Measurements from ENCODE around the gene ARFGAP3.

ARFGAP3 gene

DNA sequence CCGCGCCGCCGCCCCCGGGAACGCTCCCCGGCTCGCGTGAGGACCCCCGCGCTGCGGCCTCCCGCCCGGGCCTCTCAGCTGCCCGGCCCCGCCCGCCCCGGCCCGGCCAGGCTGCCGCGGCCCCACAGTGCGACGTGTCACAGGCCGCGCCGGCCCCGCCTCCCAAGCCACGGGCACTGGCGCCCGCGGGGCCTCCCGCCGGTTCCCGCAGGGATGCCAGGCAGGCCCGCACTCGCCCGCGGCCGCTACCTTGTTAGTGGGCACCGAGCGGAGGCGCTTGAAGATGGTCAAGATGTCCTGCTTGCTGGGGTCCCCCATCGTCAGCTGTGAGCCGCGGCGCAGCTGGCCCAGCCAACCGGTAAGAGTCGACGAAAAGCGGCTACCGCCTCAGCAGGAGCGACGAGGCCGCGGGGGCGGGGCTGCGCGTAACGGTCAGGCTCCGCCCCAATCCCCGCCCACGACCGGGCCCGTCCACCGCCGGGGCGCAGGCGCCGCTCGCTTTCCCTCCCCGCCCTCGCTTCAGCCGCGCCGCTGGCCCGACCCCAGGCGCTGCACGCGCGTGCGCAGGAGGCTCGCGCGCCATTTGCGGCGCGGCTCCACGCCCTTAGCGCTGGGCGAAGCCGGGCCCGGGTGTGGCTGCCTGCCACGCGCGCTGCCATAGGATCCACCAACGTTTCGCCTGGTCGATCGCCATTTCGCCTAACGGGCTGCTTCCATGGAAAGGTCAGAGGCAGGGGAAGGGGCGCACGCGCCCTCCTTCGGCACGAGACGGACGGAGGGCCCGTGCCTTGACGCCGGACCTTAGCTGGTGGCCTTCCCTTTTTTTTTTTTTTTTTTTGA is at the start of gene ARFGAP3:
TSS of gene ARFGAP3 (minus strand) at position 409 of the 840 bp plus-strand sequence. CDS start at position 318, 91 bp downstream.
- DNase-seq = peak; percentile 84

- peak; percentile 80 for DNase-seq
These were observed 48.7 kb upstream of the ARFGAP3 start for GRCh38 chr22:42905702-42906183.

- peak; percentile 55 for DNase-seq
These were observed 48.1 kb upstream of the ARFGAP3 start for GRCh38 chr22:42905217-42905616.

- DNase-seq = no peak
These were observed 47.0 kb upstream of the ARFGAP3 start for GRCh38 chr22:42904050-42904449.

- DNase-seq = no peak
These were observed 45.9 kb upstream of the ARFGAP3 start for GRCh38 chr22:42902875-42903510.

GRCh38 chr22:42901790-42902508 is 44.9 kb upstream of the ARFGAP3 start:
- DNase-seq = no peak

DNA sequence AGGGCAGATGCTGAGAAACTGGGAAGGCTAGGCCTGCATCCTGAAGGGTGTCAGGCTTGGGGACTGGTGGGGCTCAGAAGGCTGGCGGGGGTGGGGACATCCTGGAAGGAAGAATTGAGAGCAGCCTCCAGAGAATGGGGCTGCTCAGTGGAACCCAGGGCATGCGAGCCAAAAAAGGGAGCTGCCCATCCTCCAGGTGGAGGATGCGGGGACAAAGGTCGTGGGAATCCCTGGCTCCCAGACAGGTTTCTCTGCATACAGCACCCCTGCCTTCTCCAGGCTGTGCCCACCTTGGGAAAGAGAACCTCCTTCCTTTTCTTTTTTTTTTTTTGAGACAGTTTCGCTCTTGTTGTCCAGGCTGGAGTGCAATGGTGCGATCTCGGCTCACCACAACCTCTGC is 40.9 kb upstream of the ARFGAP3 start:
- no peak for DNase-seq

- no peak for DNase-seq
These were observed 38.5 kb upstream of the ARFGAP3 start for GRCh38 chr22:42895541-42895981.

GRCh38 chr22:42895087-42895486 is 38.0 kb upstream of the ARFGAP3 start:
- no peak for DNase-seq

- no peak for DNase-seq
These were observed 36.5 kb upstream of the ARFGAP3 start for GRCh38 chr22:42893371-42894150.

- DNase-seq = no peak
These were observed 35.7 kb upstream of the ARFGAP3 start for GRCh38 chr22:42892571-42893316.

DNA sequence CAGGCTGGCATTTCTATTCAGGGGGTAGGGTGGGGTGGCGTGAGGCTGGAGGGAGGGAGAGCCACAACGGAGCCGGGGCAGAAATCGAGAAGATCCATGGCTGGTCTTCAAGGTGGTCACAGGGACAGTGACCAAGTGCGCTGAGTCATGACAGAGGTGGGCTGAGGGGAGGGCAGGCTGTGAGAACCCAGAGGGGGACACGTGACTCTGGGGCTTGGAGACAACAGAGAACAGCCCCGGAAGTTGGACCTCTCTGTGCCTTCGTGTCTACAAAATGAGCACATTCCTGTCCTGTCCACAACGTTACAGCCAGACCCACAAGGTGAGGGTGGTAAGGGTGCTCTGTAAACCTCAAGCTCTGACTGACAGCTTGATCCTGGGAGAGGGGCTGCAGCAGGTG is 35.1 kb upstream of the ARFGAP3 start:
- no peak for DNase-seq

GRCh38 chr22:42891696-42892095 is 34.6 kb upstream of the ARFGAP3 start:
- DNase-seq = no peak

GRCh38 chr22:42891008-42891407 is 33.9 kb upstream of the ARFGAP3 start:
- DNase-seq = no peak

DNA sequence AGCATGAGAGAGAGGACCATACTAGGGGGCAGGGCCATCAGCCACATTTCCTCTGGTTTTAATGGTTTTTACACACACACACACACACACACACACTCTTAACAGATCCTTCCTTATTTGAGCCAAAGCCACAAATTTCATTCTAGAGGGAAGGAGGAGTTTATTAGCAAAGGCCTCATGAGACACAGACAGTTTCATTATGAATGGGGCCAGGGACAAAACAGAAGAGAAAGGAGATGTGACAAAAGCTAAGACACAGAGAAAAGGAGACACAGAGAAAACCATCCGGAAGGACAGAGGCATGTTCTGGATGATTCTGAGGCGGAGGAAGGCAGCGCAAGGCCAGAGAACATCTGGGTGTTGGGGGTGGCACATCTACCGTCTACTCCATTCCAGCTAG is 32.2 kb upstream of the ARFGAP3 start:
- DNase-seq = no peak

DNA sequence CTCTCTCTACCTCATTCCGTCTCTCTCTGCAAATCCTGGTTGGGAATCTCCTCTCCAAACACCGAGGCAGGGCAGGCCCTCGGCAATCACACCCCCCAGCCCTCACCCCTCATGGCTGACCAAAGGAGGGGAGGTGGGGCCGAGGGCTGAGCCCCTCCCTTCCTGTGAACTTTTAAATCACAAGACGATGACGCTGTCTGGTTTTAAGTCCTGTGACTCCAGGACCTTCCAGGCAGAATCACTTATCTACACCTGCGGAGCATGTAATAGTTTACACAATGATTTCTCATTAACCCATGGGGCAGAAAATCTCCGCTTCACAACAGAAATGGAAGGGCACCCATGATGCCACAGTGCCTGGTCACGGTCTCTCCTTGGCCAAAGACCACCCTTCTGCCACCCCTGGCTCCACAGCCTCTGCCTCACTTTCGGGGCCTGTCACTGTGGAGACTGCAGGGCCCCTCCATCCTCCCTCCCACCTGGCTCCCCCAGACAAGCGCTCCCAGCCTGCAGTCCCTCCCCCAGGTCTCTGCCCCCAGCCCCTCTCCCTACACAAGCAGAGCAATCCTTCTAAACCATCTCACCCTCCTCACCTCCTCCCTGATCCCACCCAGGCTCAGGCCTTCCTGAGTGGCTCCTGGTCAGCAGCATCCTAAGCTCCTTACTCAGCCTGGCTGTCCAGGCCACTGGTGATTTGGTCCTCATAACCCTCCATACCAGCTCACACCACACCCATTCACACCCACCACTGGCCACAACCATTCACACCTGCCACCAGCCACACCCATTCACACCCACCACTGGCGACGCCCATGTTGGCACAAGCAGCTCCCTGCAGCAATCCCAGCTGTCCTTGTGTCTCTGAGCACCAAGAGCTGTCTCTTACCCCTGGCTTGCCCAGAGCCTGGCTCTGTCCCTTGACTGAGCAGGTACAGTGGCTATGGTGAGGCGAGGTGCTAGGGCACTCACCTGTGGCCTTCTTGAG is 30.7 kb upstream of the ARFGAP3 start:
- no peak for DNase-seq

GRCh38 chr22:42887120-42887519 is 30.0 kb upstream of the ARFGAP3 start:
- no peak for DNase-seq

DNA sequence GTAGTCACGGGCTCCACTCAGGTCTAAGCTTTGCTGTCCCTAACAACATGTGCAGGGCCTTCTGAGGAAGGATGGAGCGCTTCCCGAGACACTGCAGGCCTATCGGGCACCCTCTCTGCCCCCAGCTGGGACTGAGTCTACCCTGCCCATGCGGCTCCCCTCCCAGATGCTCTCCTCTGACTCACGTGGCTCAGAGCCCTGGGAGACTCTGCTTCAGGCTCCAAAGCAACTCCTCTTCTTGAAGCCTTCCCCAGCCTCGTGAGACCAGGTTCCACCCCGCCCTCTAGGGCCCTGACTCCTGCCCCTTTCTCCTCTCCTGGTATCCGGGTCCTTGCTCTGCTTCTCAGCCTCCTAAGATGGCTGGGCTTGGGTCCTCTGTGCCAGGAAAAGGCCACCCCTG is 28.4 kb upstream of the ARFGAP3 start:
- no peak for DNase-seq

- DNase-seq = no peak
These were observed 27.7 kb upstream of the ARFGAP3 start for GRCh38 chr22:42884616-42885375.

DNA sequence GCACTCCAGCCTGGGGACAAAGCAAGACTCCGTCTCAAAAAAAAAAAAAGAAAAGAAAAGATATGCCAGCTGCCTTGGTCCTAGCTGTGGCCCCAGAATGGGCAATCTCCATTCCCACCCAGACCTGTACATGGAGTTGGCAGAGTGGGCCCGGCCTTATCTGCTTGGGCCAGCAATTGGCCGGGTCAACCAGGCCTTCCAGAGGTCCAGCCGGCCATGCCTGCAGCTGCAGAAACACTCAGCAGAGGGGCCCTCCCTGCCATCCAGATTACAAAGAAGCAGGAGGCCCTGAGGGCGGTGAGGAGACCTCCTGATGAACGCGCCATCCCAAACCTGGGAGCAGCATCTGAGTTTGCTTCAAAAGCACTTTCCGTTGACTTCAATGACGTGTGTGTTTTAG is 26.9 kb upstream of the ARFGAP3 start:
- DNase-seq = no peak

All from NCI-H1092 (cell line).